ENCODE measurements around the gene EREG.

The EREG gene

DNA sequence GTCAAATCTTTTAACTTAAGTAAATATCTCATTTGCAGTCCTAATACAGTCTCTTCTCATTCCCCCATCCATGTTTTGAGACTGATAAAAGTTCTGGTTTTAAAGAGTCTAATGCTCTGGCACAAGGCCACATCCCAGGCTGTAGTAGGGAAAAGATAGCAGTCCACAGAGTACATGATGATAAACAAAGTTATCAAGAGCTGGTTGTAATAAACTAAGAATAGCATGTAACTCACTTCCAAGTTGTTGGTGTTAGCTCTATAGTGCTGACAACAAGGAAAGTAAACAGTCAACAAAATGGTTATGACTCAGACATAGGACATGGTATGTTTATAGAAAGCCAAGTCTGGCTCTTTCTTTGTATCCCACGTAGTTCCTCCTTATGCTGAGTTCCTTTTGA lies 58.2 kb downstream of the EREG start:
- no peak for DNase-seq (ENCODE audit: low read depth in 2 of 3, low spot score in 1 of 3)

DNA sequence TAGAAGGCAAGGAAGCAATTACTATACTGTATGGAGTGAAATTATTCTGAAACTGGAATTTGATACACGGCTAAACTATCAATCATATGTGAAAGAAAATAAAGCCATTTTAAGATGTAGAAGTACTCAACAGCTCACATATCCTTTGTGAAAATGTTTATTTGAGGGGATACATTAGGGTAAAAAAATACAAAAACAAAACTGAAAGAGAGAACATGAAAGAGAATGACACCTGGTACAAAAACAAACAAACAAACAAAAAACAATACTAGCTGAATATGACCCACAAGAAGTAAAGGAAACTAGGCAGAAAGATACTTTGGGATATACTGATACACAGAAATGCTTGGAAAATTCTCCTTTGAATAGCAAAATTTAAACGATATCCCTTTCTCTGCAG lies 59.2 kb downstream of the EREG start:
- DNase-seq (ENCODE audit: low read depth in 2 of 3, low spot score in 1 of 3) = no peak

DNA sequence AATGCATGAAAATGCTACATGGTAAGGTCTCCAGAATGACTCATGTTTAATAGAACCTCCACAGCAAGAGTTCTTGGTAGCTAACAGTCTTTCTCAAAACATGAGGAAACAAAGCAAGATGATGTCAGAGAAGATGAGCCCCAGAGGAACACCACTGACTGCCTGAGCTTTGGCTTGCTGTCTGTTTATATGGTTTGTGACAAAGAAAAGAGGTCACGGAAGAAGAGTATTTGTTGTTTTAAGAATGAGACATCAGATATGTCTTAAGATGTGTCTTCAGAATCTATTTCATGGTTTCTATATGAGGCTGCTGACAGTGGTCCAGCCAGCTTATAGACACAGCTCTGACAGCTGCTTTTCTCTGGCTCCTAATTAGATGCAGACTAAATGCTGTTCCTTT lies 61.2 kb downstream of the EREG start:
- no peak for DNase-seq (ENCODE audit: low read depth in 2 of 3, low spot score in 1 of 3)

DNA sequence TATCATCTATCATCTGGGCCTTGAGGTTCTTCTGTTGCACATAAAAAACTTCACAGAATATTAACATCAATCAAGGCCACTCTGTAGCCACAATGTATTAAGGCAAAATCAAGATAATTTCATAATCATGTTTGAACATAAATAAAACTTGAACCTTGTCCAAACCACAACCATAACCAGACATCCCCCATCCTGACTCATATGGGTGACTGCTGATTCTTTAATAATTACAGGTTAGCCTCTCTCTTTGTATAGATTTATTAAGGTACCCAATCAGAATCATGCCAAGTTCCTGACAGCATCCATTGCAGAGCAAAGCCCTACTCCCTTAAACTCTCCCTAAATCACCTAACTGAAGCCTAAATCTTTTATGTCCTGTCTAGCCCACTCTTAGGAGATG lies 63.3 kb downstream of the EREG start:
- no peak for DNase-seq (ENCODE audit: low read depth in 2 of 3, low spot score in 1 of 3)

DNA sequence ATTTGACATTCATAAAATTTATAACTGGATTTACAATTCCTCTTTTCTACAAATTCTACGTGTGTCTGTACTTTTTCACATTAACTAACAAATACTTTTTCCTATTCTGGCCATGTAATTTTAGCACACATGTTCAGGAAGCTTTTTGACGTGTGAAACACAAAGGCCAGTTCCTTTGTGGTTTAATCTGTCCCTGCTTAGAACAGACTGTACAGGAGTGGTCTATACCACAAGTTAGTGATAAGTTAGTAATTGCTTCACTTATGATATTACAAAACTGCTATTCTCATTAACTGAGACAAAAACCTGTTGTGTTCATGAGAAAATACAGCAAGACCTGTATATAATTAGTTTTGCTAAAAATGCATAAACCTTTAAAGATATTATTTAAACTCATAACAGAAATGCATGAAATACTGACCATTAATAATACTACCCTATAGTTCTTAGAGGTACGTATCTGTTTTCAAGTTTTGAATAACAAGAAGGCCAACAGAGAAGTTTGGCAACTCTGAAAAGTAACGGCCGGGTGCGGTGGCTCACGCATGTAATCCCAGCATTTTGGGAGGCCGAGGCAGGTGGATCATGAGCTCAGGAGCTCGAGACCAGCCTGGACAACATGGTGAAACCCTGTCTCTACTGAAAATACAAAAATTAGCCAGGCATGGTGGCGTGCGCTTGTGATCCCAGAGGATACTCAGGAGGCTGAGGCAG lies 66.3 kb downstream of the EREG start:
- no peak for DNase-seq (ENCODE audit: low read depth in 2 of 3, low spot score in 1 of 3)

DNA sequence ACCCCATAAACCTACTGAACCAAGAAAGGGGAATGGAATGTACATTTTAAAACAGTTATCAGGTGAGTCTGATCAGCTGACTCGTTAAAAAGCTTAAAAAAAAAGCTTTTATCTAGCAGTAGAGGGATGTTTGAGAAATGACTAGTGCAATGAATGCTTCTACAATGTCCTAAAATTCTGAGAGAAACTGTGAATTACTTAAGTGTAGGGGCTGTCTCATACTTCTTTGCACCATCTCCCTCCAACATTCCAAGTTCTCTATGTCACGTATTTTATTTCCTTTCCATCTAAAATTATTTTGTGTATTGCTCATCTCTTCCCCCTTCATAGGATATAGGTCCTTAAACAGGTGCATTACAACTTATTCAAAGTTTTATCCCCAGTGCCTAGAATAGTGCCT lies 68.1 kb downstream of the EREG start:
- DNase-seq (ENCODE audit: low read depth in 2 of 3, low spot score in 1 of 3) = no peak

DNA sequence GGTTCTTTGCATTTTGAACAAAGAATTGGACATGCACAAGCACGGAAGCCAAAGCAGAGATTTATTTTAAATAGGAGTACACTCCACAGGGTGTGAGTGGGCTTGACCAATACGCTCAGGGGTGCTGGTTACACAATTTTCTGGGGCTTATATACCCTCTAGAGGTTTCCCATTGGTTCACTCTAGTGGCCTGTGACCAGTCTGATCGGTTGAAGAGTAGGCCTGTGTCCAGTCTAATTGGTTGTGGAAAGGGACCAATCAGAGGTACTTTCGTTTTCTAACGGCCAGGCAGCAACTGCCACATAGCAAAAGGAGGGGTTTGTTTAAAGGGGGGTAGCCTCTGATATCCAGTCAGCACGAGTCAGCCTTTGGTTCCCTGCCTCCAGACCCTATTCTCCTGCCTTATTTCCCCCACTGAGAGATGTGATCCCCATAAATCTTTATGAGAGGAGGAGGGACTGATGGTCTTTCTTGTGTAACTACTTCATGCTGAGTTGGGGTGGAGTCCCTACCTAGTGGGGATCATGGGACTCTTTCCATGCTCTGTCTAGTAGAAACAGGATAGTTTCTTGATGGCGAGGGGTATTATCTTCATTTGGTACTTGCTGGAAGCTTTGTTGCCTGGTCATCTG lies 68.7 kb downstream of the EREG start:
- DNase-seq (ENCODE audit: low read depth in 2 of 3, low spot score in 1 of 3) = no peak

DNA sequence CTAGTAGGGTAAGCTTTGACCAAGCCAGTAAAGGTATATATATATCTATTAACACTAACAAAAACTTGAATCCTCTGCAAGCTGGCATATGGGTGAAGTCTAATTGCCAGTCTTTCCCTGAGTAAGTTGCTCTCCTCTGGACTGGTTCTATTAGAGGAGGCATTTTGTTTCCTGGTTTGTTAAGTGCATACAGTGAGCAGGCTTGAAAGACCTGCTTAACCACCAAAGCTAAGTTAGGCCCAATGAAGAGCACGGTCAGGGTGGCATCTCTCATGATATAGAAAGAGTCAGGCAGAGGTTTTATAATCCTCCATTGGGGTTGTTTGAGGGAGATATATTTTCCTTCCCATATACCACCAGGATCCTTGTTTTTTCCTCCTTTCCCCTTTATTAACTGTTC lies 70.4 kb downstream of the EREG start:
- no peak for DNase-seq (ENCODE audit: low read depth in 2 of 3, low spot score in 1 of 3)

DNA sequence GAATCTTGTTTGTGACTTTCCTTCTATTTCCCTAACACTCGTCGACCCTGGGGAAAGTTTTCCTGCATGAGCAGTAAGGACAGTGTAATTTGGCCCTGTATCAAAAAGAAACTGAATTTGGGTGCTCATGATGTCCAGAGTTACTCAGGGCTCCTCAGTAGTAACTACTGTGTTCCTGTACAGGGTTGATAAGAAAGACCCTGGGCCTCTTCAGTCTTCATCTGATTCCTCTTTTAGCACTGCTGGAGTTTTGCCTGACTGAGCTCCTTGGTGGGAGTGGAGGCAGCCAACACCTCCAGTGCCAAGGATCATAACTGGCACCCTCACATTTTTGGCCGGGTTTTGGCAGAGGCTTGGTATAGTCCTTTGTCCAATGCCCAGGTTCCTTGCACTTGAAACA lies 72.9 kb downstream of the EREG start:
- DNase-seq (ENCODE audit: low read depth in 2 of 3, low spot score in 1 of 3) = no peak
